ENCODE results near the gene MYO1B. TPM values are rescaled to one million over a fixed set of nuclear protein-coding genes. Genes with fewer than 3 reads are reported as not detected.

Gene MYO1B
- total and polyA plus RNA-seq, 10 of the 15 experiments (the other 5 are each of a cell fraction or from before 2014, with no cell fraction given) = 0.10 to 4.2 (median 1.6) TPM

DNA sequence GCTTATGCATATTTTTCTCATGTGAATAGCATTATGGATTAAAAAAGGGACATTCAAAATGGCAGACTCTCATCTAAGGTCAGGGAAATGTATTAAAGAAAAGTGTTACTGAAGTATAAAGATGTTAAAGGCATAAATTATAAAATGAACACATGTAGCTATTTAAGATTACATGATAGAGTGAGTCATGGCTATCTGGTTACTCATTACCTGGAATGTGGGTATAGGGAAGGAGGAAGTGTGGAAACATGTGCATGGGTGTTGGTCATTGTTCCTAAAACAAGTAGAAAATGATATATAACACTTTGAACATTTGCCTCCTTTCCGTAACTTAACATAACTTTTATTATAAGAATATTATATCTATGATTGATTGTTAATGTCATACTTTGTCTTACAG, 66.4 kb downstream of the MYO1B start:
- H3K27me3 ChIP-seq (replicated peaks in 1 of 2; ENCODE audit: control insufficient read depth in 2 of 2, insufficient read depth in 2 of 2, low read length in 1 of 2) = no peaks in the 10 kb centered on the region; a peak in 1 of 4 replicates
- ChIA-PET SMC1A (ENCODE audit: uncharacterized antibody, unreplicated experiment) (no interaction called here), CTCF (no interaction called here), RAD21 (ENCODE audit: unreplicated experiment) (no interaction called here), POLR2A (interaction anchor here (1.0 kb wide), 1 partner anchor 9 kb away, joined by 3 read pairs; no protein-coding TSS in a partner anchor)
- H3K4me2 ChIP-seq (ENCODE audit: control insufficient read depth, insufficient read depth) = no peak overlapping the region
- H4K20me1 ChIP-seq (ENCODE audit: control insufficient read depth, insufficient read depth) = no peaks in the 10 kb centered on the region
- 48% methylated on average over 1 of the region's 1 CpG for WGBS (ENCODE audit: insufficient coverage, insufficient replicate concordance, low lambda C conversion rate, missing lambda C conversion rate)
- no peaks in the 10 kb centered on the region for H3K4me1 ChIP-seq (ENCODE audit: control insufficient read depth, insufficient read depth, low read length)
- no peak overlapping the region for H3K9ac ChIP-seq (ENCODE audit: control insufficient read depth, insufficient read depth, low read length)
- FAIRE-seq (no peak), ATAC-seq (no peak), DNase-seq (ENCODE audit: low read depth, low spot score) (no peak)
- H3K4me3 ChIP-seq = no peak overlapping the region
- TF ChIP-seq, protein P1, sequence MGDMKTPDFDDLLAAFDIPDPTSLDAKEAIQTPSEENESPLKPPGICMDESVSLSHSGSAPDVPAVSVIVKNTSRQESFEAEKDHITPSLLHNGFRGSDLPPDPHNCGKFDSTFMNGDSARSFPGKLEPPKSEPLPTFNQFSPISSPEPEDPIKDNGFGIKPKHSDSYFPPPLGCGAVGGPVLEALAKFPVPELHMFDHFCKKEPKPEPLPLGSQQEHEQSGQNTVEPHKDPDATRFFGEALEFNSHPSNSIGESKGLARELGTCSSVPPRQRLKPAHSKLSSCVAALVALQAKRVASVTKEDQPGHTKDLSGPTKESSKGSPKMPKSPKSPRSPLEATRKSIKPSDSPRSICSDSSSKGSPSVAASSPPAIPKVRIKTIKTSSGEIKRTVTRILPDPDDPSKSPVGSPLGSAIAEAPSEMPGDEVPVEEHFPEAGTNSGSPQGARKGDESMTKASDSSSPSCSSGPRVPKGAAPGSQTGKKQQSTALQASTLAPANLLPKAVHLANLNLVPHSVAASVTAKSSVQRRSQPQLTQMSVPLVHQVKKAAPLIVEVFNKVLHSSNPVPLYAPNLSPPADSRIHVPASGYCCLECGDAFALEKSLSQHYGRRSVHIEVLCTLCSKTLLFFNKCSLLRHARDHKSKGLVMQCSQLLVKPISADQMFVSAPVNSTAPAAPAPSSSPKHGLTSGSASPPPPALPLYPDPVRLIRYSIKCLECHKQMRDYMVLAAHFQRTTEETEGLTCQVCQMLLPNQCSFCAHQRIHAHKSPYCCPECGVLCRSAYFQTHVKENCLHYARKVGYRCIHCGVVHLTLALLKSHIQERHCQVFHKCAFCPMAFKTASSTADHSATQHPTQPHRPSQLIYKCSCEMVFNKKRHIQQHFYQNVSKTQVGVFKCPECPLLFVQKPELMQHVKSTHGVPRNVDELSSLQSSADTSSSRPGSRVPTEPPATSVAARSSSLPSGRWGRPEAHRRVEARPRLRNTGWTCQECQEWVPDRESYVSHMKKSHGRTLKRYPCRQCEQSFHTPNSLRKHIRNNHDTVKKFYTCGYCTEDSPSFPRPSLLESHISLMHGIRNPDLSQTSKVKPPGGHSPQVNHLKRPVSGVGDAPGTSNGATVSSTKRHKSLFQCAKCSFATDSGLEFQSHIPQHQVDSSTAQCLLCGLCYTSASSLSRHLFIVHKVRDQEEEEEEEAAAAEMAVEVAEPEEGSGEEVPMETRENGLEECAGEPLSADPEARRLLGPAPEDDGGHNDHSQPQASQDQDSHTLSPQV (IDR thresholded peaks at IDR 0.05) = no peak
- TF ChIP-seq CHD1 (IDR thresholded peaks at IDR 0.05; ENCODE audit: low read depth, low read length) (no peak), POLR2AphosphoS5 (IDR thresholded peaks at IDR 0.05; ENCODE audit: low read length) (no peak), ZNF24 (IDR thresholded peaks at IDR 0.05) (no peak), HCFC1 (IDR thresholded peaks at IDR 0.05; ENCODE audit: low read length) (no peak), POLR2A (IDR thresholded peaks at IDR 0.05; ENCODE audit: low read depth, low read length) (no peak), MEF2B (IDR thresholded peaks at IDR 0.05; ENCODE audit: partially characterized antibody, poor library complexity, severe bottlenecking) (no peak), SMARCA5 (IDR thresholded peaks at IDR 0.05) (no peak), POLR2AphosphoS2 (IDR thresholded peaks at IDR 0.05; ENCODE audit: low read depth, low read length) (no peak), RELA (IDR thresholded peaks at IDR 0.05; ENCODE audit: borderline replicate concordance, partially characterized antibody) (no peak), ZNF207 (IDR thresholded peaks at IDR 0.05; ENCODE audit: borderline replicate concordance) (no peak), BHLHE40 (IDR thresholded peaks at IDR 0.05; ENCODE audit: borderline replicate concordance in 1 of 2, low read depth in 2 of 2, low read length in 1 of 2) (no peak), SIN3A (IDR thresholded peaks at IDR 0.05; ENCODE audit: low read depth, low read length) (no peak), MTA2 (IDR thresholded peaks at IDR 0.05; ENCODE audit: low read depth) (no peak), SIX5 (IDR thresholded peaks at IDR 0.05; ENCODE audit: low read depth, low read length, severe bottlenecking) (no peak), ZBED1 (IDR thresholded peaks at IDR 0.05; ENCODE audit: borderline replicate concordance) (no peak), STAT3 (IDR thresholded peaks at IDR 0.05; ENCODE audit: low read depth, low read length) (no peak), PML (IDR thresholded peaks at IDR 0.05; ENCODE audit: low read length) (no peak)
- TF ChIP-seq, protein P2, sequence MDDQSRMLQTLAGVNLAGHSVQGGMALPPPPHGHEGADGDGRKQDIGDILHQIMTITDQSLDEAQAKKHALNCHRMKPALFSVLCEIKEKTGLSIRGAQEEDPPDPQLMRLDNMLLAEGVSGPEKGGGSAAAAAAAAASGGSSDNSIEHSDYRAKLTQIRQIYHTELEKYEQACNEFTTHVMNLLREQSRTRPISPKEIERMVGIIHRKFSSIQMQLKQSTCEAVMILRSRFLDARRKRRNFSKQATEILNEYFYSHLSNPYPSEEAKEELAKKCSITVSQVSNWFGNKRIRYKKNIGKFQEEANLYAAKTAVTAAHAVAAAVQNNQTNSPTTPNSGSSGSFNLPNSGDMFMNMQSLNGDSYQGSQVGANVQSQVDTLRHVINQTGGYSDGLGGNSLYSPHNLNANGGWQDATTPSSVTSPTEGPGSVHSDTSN (IDR thresholded peaks at IDR 0.05; ENCODE audit: insufficient replicate concordance, low read depth, low read length) = no peak
- TF ChIP-seq, protein P3, sequence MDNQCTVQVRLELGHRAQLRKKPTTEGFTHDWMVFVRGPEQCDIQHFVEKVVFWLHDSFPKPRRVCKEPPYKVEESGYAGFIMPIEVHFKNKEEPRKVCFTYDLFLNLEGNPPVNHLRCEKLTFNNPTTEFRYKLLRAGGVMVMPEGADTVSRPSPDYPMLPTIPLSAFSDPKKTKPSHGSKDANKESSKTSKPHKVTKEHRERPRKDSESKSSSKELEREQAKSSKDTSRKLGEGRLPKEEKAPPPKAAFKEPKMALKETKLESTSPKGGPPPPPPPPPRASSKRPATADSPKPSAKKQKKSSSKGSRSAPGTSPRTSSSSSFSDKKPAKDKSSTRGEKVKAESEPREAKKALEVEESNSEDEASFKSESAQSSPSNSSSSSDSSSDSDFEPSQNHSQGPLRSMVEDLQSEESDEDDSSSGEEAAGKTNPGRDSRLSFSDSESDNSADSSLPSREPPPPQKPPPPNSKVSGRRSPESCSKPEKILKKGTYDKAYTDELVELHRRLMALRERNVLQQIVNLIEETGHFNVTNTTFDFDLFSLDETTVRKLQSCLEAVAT (IDR thresholded peaks at IDR 0.05) = no peak
- no peak overlapping the region for H2AFZ ChIP-seq (ENCODE audit: control insufficient read depth, low read depth, low read length)
- intact Hi-C loops (cut with micrococcal nuclease; ENCODE audit: unreplicated experiment) (no loop called here), in situ Hi-C loops (cut with MboI) (no loop called here)
- H3K9me3 ChIP-seq (replicated peaks; ENCODE audit: control insufficient read depth, insufficient read depth, low read length) = no peaks in the 10 kb centered on the region
- H3K27ac ChIP-seq (ENCODE audit: control insufficient read depth, insufficient read depth) = no peak overlapping the region
- H3K36me3 ChIP-seq (ENCODE audit: control insufficient read depth in 2 of 2, insufficient read depth in 2 of 2, low read length in 1 of 2) = no peaks in the 10 kb centered on the region
- no TSS peak for BruUV-seq (replicated peaks)
- H3K79me2 ChIP-seq (ENCODE audit: control insufficient read depth, insufficient read depth, low read length) = no peaks in the 10 kb centered on the region

Measured in GM12878 (cell line).